T-helper 17 cell (primary cell): Measurements from ENCODE around the gene CXCL3. TPM values are rescaled to one million over a fixed set of nuclear protein-coding genes. Genes with fewer than 3 reads are reported as not detected.
"Not testable (repeated sequence)": the region's sequence is repeated elsewhere in the genome, so short reads cannot be mapped to it uniquely, and the experiment has no call there.

ENCODE experiments used
- ATAC-seq: fragments of 150-1000 bp; cut with Tn5 transposase; 2 replicates; pipeline ENCODE4 v1.10.0; 2021; ENCODE audit warnings: mild to moderate bottlenecking, moderate library complexity
- DNase-seq, 3 donors: peaks; one replicate each; pipeline versions ENCODE4 v3.0.0 to v3.0.0-alpha.2; 2020 to 2021
- H3K9me3 ChIP-seq: one replicate; pipeline ENCODE4 v1.7.0; 2013; ENCODE audit warnings: low read length, mild to moderate bottlenecking; ENCODE audit not compliant: control insufficient read depth, poor library complexity, severe bottlenecking
- H3K27ac Mint-ChIP-seq: one replicate; pipeline ENCODE4 v1.8.0; 2022; ENCODE audit warnings: mild to moderate bottlenecking, moderate library complexity, mixed read lengths
- H3K27me3 Mint-ChIP-seq: one replicate; pipeline ENCODE4 v1.8.0; 2022; ENCODE audit warnings: mixed read lengths
- H3K36me3 Mint-ChIP-seq: one replicate; pipeline ENCODE4 v1.8.0; 2022; ENCODE audit warnings: low read depth, mixed read lengths
- H3K4me1 Mint-ChIP-seq: one replicate; pipeline ENCODE4 v1.8.0; 2022; ENCODE audit warnings: mild to moderate bottlenecking, mixed read lengths
- H3K4me3 Mint-ChIP-seq: one replicate; pipeline ENCODE4 v1.8.0; 2022; ENCODE audit warnings: mild to moderate bottlenecking, moderate library complexity, mixed read lengths
- total RNA-seq, 4 donors: library from RNA in 2 of 4; stranded (reverse) in 2 of 4; gene quantifications; one replicate each; pipeline ENCODE4 v1.2.3 and lab custom pipeline; 2022 to 2026

CXCL3 gene
- 1 to 10 TPM; 1.3 to 1.5 TPM for total RNA-seq
- 0 reads per million in 2 donors for total RNA-seq (lab: John Stamatoyannopoulos, UW)

DNA sequence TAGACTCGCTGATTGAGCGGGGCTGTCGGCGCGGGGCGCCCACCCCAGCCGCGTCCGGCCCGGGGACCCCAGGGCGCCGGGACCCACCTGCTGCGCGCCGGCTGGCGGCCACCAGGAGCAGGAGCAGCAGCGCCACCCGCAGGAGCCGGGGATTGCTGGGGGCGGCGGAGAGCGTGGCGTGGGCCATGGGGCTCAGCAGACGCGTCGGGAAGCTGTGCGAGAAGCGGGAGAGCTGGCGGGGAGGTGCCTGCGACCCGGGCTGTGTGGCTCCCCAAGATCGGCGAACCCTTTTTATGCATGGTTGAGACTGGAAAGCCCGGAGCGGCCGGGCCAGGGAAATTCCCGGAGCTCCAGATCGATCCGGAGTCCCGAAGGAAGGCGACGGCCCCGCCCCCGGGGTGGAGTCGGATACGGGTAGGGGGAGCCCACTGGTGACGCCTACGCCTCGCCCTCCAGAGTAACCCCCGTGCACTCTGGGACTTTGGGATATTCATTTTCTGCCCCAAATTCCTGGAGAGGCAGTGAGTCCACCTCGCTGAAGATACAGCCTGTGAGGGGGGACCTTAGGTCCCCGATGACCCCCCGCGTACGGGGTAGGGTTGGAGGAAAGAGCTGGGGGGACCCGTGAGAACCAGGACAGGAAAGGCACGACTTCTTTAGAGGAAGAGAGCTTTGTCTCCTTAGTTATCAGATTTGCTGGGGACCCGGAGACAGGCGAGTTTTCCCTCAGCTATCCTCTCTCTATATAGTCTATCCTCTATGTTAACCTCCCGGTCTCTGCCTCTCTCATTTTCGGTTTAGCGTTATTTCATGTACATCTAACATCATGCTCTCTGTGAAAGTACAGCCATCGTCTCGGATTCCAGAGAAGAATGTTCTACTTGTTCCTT lies at the start of gene CXCL3:
TSS of gene CXCL3 (minus strand) at position 265 of the 890 bp plus-strand sequence. CDS start at position 187, 78 bp downstream.
- H3K9me3 ChIP-seq: no peaks in the 10 kb centered on the region
- Mint-ChIP-seq H3K27ac (no peak within 1 kb of the TSS), H3K36me3 (peaks cover 2% of the 10 kb centered on the region), H3K4me1 (peaks cover 12% of the 10 kb centered on the region), H3K27me3 (peaks cover 66% of the 10 kb centered on the region), H3K4me3 (peak within 1 kb of the TSS; percentile 90)
- peak in 1 of 3 donors; percentile 5 for DNase-seq
- ATAC-seq: peak; percentile 33

DNA sequence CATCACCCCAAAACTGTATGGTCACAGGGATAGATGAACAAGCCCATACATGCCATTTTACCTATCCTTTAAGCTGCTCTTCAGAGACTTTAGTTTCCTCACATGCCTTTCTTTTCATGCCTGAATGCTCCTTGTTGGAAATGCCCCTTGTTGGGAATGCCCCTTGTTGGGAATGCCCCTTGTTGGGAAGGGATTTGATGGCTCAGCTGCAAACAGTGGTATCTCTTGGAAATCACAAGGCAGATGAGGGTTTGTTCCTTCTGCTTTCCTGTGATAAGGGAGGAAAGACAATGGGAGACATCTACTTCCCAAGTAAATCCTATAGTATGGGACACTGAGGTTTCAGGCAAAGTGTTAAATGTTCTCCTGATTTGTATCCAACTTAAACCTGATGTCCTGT lies 49.0 kb upstream of the CXCL3 start:
- DNase-seq: no peak
- Mint-ChIP-seq H3K27me3 (peaks cover 33% of the 10 kb centered on the region), H3K4me3 (no peak overlapping the region), H3K4me1 (no peaks in the 10 kb centered on the region), H3K27ac (no peak overlapping the region), H3K36me3 (peaks cover 3% of the 10 kb centered on the region)
- no peaks in the 10 kb centered on the region for H3K9me3 ChIP-seq
- no peak for ATAC-seq

DNA sequence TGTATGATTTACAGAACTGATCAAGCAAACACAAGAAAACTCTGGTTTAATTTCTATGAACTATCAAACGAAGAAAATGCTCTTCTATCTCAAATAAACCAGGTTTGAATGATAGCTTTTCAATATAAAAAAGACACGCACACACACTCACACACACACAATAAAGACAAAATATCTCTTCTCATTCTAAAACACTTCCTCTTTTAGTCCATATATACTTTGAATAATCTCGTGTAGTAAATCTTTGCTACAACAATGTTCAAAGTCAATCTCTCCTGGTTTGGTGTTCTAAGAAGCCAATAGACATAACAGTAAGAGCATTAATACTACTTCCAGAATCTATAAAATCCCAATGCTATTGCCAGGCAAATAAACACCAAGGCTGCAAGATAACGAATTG lies 47.2 kb upstream of the CXCL3 start:
- H3K4me1 Mint-ChIP-seq: no peaks in the 10 kb centered on the region

DNA sequence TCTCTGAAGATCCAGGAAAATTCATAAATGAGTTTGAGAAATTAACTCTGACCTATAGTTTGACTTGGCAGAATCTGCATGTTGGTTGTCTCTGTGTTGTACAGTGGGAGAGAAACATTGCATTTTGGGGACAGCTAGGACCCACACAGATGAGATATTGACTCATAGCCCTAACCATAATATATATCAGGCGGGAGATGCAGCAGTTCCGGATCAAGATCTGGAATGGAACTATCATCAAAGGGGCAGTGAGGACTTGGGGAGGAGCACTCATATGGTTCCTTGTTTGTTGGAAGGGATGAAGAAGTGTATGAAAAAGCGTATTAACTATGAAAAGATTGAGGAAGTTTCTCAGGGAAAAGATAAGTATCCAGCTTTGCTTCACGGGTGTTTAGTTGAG lies 46.5 kb upstream of the CXCL3 start:
- H3K9me3 ChIP-seq: no peaks in the 10 kb centered on the region
- ATAC-seq (no peak), DNase-seq (no peak)
- Mint-ChIP-seq H3K36me3 (peaks cover 3% of the 10 kb centered on the region), H3K27me3 (peaks cover 29% of the 10 kb centered on the region), H3K4me3 (no peak overlapping the region), H3K4me1 (no peaks in the 10 kb centered on the region), H3K27ac (no peak overlapping the region)

More for the DNA sequence above, 47.2 kb upstream of the CXCL3 start:
- H3K9me3 ChIP-seq: no peaks in the 10 kb centered on the region
- ATAC-seq: no peak
- no peak for DNase-seq
- Mint-ChIP-seq H3K4me3 (no peak overlapping the region), H3K27ac (no peak overlapping the region), H3K27me3 (peaks cover 33% of the 10 kb centered on the region), H3K36me3 (peaks cover 3% of the 10 kb centered on the region)

DNA sequence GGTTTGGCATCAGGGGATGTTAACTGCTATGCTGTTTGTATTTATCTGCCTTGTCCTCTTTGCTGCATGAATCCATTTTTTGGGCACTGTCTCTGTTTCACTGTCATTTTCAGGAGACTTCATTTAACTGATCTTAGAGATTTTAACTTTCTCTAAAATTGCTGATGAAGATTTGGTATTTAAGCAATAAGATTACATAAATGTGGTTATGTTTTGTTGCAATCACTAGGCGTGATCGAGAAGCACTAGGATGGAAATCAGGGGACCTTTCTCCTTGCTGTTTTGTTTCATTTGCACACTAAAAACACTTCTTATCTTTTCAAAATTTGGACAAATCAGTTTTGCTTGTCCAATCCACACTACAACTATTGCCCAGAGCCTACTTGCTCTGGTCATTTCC lies 45.1 kb upstream of the CXCL3 start:
- ATAC-seq (no peak), DNase-seq (no peak)
- H3K9me3 ChIP-seq: no peaks in the 10 kb centered on the region
- peaks cover 3% of the 10 kb centered on the region for H3K36me3 Mint-ChIP-seq
- peaks cover 27% of the 10 kb centered on the region for H3K27me3 Mint-ChIP-seq
- no peak overlapping the region for H3K4me3 Mint-ChIP-seq
- no peaks in the 10 kb centered on the region for H3K4me1 Mint-ChIP-seq
- no peak overlapping the region for H3K27ac Mint-ChIP-seq

DNA sequence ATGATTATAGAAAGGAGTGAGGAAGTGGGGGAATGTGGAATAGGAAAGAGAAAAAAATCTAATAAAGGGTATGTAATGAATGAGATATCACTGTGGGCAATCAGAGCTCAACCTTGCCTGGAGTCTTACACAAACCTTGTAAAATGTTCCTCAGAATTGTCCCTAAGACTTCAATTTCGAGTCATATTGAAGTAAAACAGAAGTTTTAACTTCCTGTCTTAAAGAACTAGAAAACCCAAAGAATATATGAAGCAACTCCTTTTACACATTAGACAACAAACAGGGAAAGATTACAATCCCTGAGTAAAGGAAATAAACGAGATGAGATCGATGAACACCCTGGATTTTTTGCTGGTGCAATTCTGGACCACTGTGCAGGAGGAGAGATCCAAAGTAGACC lies 42.5 kb upstream of the CXCL3 start:
- peaks cover 16% of the 10 kb centered on the region for H3K27me3 Mint-ChIP-seq
- no peak overlapping the region for H3K4me3 Mint-ChIP-seq
- no peaks in the 10 kb centered on the region for H3K4me1 Mint-ChIP-seq
- H3K36me3 Mint-ChIP-seq: peaks cover 5% of the 10 kb centered on the region
- ATAC-seq: no peak
- DNase-seq: no peak
- H3K27ac Mint-ChIP-seq: no peak overlapping the region
- H3K9me3 ChIP-seq: no peaks in the 10 kb centered on the region

DNA sequence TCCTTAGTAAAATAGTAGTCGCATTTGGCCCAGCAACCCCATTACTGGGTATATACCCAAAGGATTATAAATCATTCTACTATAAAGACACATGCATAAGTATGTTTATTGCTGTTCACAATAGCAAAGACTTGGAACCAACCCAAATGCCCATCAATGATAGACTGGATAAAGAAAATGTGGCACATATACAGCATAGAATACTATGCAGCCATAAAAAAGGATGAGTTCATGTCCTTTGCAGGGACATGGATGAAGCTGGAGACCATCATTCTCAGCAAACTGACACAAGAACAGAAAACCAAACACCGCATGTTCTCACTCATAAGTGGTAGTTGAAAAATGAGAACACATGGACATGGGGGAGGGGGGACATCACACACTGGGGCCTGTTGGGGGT lies 41.9 kb upstream of the CXCL3 start:
- DNase-seq, H3K27ac Mint-ChIP-seq, H3K4me3 Mint-ChIP-seq, H3K9me3 ChIP-seq, ATAC-seq, H3K4me1 Mint-ChIP-seq, H3K36me3 Mint-ChIP-seq: not testable (repeated sequence)
- H3K27me3 Mint-ChIP-seq: peaks cover 14% of the 10 kb centered on the region

DNA sequence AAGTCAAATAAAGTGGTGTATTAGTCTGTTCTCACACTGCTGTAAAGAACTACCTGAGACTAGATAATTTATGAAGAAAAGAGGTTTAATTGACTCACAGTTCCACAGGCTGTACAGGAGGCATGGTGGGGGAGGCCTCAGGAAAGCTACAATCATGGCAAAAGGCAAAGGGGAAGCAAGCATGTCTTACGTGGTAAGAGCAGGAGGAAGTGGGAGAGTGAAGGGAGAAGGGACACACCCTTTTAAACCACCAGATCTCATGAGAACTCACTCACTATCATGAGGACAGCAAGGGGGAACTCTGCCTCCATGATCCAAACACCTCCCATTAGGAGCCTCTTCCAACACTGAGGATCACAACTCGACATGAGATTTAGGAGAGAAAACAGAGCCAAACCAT lies 40.5 kb upstream of the CXCL3 start:
- not testable (repeated sequence) for H3K36me3 Mint-ChIP-seq, H3K27ac Mint-ChIP-seq, H3K27me3 Mint-ChIP-seq, H3K4me1 Mint-ChIP-seq, DNase-seq, H3K9me3 ChIP-seq, ATAC-seq, H3K4me3 Mint-ChIP-seq

DNA sequence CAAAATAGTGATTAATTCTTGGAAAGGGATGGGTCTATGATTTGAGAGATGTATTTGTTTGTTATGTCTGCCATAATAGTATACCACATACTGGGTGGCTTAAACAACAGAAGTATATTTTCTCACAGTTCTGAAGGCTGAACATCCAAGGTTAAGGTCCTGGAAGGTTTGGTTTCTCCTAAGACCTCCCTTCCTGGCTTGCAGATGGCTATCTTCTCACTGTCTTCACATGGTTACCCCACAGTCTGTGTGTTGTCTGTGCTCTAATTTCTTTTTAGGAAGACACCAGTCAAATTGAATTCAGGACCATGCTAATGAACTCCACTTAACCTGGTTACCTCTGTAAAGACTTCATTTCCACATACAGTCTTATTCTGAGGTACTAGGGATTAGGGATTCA lies 34.9 kb upstream of the CXCL3 start:
- no peak overlapping the region for H3K4me3 Mint-ChIP-seq
- no peaks in the 10 kb centered on the region for H3K4me1 Mint-ChIP-seq
- peaks cover 13% of the 10 kb centered on the region for H3K27me3 Mint-ChIP-seq
- DNase-seq (no peak), ATAC-seq (no peak)
- no peaks in the 10 kb centered on the region for H3K9me3 ChIP-seq
- H3K27ac Mint-ChIP-seq: no peak overlapping the region
- peaks cover 2% of the 10 kb centered on the region for H3K36me3 Mint-ChIP-seq

DNA sequence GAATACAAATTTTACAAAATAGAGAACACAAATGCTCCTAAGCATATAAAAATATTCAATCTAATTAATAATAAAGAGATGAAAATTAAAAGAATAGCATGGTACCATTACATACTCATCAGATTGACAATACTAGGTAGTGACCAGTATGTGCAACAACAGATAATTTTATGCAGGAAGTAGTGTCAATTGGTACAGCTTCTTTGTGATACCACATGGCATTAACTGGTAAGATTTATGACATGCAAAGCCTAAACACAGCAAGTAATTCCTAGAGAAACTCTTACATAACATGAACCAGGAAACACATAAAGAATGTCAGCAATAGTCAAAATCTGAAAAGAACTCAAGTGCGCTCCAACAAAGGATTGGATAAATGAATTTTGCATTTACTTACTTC lies 34.2 kb upstream of the CXCL3 start:
- H3K27ac Mint-ChIP-seq: no peak overlapping the region

DNA sequence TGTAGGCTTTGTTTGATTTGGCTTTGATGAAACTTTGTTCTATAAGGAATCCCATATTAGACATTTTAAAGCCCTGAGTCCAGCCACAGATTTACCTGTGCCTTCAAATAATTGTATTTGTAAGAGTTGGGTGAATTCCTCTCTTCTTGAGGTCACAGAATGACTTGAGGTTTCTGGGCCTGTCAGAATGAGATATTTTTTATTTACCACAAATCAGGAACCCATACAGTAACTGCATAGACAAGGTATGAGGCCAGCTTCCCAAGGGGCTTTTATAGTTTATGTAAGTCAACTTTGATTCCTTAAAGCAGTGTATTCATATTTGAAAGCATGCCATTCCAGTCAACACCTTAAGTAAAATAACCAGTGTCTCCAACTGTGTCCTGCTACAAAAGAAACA lies 29.1 kb upstream of the CXCL3 start:
- no peaks in the 10 kb centered on the region for H3K36me3 Mint-ChIP-seq
- peaks cover 7% of the 10 kb centered on the region for H3K27me3 Mint-ChIP-seq
- no peaks in the 10 kb centered on the region for H3K9me3 ChIP-seq
- no peak overlapping the region for H3K4me3 Mint-ChIP-seq
- no peak for ATAC-seq
- no peaks in the 10 kb centered on the region for H3K4me1 Mint-ChIP-seq
- no peak for DNase-seq
- no peak overlapping the region for H3K27ac Mint-ChIP-seq

More for the DNA sequence above, 34.2 kb upstream of the CXCL3 start:
- DNase-seq: no peak
- Mint-ChIP-seq H3K36me3 (peaks cover 2% of the 10 kb centered on the region), H3K4me3 (no peak overlapping the region), H3K4me1 (no peaks in the 10 kb centered on the region), H3K27me3 (peaks cover 11% of the 10 kb centered on the region)
- no peak for ATAC-seq
- no peaks in the 10 kb centered on the region for H3K9me3 ChIP-seq

DNA sequence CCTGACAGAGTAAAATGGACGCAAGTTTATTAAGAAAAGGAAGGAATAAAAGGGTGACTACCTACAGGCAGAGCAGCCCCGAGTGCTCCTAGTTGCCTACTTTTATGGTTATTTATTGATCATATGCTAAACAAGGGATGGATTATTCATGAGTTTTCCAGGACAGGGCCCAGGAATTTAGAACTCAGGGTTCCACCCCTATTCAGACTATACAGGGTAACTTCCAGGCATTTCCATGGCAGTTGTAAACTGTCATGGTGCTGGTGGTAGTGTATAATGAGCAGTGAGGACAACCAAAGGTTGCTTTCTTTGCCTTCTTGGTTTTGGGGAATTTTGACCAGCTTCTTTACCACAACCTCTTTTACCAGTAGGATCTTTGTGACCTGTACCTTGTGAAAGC lies 27.7 kb upstream of the CXCL3 start:
- Mint-ChIP-seq H3K27ac (no peak overlapping the region), H3K4me3 (no peak overlapping the region), H3K36me3 (no peaks in the 10 kb centered on the region), H3K4me1 (no peaks in the 10 kb centered on the region), H3K27me3 (peaks cover 7% of the 10 kb centered on the region)
- DNase-seq (no peak), ATAC-seq (no peak)
- no peaks in the 10 kb centered on the region for H3K9me3 ChIP-seq

DNA sequence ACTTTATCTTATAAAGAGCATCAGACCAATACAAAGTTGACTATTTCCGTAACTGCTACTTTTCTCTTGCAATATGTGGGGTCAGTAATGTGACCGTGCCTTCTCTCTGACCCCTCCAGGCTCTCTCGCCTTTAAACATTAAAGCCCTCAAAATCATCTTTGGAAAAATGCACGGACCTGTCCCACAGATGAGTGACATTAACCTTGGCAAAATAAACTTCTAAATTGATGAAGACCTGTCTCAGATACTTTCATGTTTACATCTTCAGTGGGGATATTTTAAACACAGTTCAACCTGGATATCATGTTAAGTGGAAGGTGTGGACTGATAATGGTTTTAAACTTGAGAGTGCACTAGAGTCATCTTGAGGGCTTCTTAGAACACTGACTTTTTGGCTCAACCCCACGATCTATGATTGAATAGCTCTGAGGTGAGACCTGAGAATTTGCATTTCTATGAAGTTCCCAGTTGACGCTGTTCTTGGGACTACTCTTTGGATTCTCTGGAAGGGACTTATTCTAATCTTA lies 26.7 kb upstream of the CXCL3 start:
- DNase-seq (no peak), ATAC-seq (no peak)
- Mint-ChIP-seq H3K4me1 (no peaks in the 10 kb centered on the region), H3K4me3 (no peak overlapping the region), H3K36me3 (no peaks in the 10 kb centered on the region), H3K27ac (no peak overlapping the region), H3K27me3 (peaks cover 5% of the 10 kb centered on the region)
- no peaks in the 10 kb centered on the region for H3K9me3 ChIP-seq

DNA sequence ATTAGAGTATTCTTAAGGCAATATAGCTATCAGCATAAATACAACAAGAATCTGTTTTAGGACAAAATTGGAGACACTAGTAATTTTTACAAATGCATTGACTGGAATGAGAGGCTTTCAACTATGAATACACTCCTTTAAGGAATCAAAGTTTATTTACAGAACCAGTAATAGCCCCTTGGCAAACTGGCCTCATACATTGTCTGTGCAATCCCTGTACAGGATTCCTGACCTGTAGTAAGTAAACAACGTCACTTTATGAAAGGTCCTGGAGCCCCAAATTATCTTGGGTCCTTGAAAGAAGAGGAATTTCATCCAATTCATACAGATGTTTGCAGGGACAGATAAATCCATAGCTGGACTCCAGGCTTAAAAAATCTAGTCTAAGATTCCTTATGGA lies 25.4 kb upstream of the CXCL3 start:
- no peak for ATAC-seq
- peaks cover 6% of the 10 kb centered on the region for H3K27me3 Mint-ChIP-seq

More for the DNA sequence above, 25.4 kb upstream of the CXCL3 start:
- DNase-seq: no peak
- Mint-ChIP-seq H3K27ac (no peak overlapping the region), H3K36me3 (no peaks in the 10 kb centered on the region), H3K4me3 (no peak overlapping the region), H3K4me1 (no peaks in the 10 kb centered on the region)
- H3K9me3 ChIP-seq: no peaks in the 10 kb centered on the region
